NCI-H1694 treated with DMSO at 0.1 percent for 48 hours (cell line): ENCODE results near the gene POLA1.

ENCODE experiments used
- DNase-seq: peaks from one replicate; lab custom pipeline; 2025; lab: John Stamatoyannopoulos, UW

POLA1 gene

DNA sequence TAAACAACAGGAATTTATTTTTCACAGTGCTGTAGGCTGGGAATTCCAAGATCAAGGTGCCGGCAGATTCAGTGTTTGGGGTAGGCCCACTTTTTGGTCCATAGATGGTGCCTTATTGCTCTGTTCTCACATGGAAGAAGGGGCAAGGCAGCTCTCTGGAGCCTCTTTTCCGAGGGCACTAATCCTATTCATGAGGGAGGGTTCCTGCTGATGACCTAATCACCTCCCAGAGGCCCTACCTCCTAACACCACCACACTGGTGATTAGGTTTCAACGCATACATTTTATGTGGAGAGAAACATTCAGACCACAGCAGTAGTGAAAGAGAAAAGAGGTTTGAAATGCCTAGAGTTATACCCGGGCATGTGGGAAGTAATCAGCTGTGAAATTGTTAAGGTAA, 1.4 kb upstream of the POLA1 start:
- no peak for DNase-seq

DNA sequence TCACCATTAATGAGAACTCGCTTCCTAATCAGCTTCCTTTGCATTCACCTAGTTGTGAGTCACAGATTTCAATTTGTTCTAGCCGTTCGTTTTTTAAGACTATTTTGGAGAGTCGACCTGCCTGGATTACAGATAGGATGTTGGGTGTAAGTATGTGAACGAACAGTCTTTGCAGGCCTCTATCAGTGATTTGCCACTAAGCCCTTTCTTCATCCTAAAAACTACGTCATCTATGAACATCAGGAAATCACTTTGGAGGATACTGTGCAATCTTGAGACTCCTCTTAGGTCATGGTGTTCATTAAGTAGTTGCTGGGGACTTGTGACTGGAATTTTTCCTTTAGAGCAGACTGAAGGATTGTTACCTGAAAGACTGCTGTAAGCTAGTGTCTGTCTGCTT, 1.1 kb downstream of the POLA1 start:
- peak; percentile 4 for DNase-seq

DNA sequence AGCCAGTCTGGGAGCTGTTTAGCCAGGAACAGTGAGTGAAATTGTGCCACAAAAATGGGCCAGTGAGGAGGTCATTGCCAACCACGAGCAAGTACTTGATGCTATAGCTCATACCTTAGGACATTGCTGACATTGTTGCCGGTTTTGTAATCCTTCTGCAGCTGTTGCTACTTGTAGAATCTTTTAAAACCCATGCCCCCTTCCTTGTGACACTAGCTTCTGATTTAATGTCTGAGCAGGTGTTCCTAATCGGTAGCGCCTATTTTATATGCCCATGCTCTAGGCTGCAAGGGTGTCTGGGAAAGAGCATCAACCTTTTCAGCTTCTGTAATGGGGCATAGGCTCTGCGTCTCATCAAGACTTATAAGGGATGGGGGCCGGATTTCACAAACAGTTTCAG, 2.6 kb downstream of the POLA1 start:
- DNase-seq: no peak

- no peak for DNase-seq
These were observed 8.9 kb downstream of the POLA1 start for GRCh38 chrX:24702362-24703184.

- DNase-seq: no peak
These were observed 9.4 kb downstream of the POLA1 start for GRCh38 chrX:24703185-24703494.

DNA sequence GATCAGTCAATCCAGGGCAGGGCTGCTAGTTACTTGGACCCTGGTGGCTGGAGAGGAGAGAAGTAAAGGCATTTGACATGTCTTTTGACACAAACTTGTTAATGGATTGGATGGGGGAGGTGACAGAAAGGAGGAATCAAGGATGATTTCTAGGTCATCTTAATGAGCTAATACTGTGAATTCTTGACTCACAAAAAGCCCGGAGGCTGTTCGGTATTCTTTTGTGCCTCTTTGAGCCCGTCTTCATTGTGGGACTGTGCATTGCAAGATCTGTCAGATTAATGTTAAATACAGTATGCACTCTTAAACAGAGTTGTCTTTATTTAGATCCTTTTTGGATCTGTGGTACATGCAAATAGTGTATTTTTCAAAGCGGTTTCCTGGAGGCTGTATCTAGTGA, 25.1 kb downstream of the POLA1 start:
- no peak for DNase-seq

DNA sequence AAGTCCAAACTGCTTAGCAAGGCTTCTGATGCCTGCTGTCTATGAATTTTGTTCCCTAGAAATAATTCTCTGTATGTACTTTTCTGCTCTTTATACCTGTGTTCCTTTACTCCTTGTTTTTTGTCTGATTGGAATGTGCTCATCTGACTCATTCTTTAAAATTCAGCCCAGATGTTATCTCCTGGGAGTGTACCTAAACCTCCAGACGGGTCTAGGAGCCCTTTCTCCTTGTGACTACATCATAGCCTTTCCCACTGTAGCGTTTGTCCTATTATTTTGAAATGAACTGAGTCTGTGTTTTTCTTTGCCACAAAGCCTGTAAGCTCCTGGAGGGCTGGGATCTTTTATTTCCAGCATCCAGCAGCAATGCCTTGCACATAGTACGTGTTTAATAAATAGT, 26.3 kb downstream of the POLA1 start:
- DNase-seq: no peak

GRCh38 chrX:24728530-24728929, 34.8 kb downstream of the POLA1 start:
- no peak for DNase-seq

GRCh38 chrX:24732766-24733500, 39.2 kb downstream of the POLA1 start:
- no peak for DNase-seq

DNA sequence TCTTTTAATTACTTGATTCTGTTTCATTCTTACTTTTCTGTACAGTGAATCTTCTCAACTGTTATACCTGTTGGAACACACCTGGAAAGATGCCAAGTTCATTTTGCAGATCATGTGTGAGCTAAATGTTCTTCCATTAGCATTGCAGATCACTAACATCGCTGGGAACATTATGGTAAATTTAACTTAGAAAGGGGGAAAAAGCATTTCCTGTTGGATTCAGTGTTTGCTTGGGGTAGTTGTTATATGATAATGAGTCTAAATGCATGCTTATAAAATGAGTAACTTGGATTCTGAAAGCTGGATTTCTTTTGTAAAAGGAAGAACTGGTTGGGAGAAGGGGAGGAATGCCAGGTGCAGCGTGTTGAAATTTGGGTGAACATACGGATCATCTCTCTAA, 47.6 kb downstream of the POLA1 start:
- DNase-seq: no peak

DNA sequence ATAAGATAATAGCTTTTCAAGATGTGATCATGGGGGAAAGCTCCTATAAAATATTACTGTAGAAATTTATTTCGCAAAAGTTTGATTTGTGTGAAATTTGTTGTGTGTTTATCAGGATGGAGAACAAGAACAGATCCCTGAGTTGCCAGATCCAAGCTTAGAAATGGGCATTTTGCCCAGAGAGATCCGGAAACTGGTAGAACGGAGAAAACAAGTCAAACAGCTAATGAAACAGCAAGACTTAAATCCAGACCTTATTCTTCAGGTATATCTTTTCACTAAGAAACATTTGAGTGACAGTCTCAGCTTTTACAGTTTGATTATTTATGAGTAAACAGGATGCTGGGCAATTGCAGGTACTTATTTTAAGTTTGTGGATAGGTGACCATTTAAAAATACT, 54.5 kb downstream of the POLA1 start:
- no peak for DNase-seq

- DNase-seq: peak; percentile 38
These were observed 66.1 kb downstream of the POLA1 start for GRCh38 chrX:24759786-24760185.

DNA sequence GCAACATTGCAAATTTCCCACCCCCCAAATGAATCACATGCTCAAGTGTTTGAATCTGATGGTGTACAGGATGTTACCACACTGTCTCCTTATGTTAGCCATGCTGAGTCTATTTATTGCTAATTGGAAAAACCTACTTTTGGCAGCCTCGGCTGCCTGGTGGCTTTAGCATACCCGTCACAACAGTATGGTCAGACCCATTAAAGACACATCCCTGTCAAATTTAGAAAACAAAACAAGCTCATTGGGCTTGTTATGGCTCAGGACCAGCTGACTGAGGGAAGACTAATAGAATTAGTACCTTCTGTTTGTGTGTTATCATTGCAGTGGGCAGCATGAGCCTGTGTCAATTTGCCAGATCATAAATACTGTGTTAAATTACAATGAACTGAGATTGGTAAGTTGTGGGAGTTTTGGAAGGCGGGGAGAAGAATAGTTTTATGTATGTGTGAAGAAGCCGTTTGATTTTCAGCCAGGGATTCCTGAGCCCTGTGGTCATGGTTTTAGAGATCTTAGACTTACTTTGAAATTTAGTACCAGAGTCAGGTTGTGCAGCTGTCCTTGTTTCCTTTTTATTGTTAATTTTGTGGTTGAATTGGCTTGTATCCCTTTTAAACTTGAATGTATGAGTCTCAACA, 66.8 kb downstream of the POLA1 start:
- DNase-seq: peak; percentile 27

DNA sequence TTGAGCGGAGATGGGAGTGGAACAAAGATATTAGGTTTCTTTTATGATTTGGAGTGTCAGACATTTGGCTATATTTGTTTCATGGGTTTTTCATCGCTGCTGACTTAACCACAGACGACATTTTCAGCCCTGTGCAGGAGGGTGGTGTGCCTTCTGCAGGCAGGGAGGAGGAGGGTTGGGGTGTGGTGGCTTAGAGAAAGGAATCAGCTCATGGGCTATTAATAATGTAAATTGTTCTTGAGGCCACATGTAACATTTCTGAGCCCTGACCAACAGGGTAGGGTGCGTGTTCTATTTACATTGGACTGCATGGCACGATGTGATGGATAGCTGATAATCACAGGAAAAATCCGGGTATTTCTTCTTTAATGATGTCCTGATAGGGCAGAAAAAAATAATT, 67.6 kb downstream of the POLA1 start:
- no peak for DNase-seq

GRCh38 chrX:24763989-24764388, 70.3 kb downstream of the POLA1 start:
- no peak for DNase-seq

DNA sequence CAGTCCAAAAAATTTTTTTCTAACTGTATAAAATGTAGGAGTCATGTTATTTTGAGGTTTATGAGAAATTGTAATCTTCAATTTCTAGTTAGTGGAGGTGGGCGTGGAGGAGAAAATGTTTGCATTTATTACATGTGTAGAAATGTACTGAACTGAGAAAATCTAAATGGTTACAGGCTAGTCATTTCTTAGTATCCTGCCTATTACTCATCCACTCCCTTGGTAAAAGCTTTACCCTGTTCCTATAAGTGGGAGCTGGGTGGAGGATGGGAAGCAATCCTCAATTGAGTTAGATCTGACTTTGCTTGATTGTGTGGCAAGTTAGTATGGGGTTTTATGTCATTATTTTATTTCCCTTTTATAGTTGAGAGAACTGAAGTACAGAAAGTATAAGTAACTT, 73.8 kb downstream of the POLA1 start:
- no peak for DNase-seq

GRCh38 chrX:24768556-24768955, 74.8 kb downstream of the POLA1 start:
- no peak for DNase-seq

- no peak for DNase-seq
These were observed 80.9 kb downstream of the POLA1 start for GRCh38 chrX:24774650-24775049.

GRCh38 chrX:24775891-24776290, 82.2 kb downstream of the POLA1 start:
- DNase-seq: no peak

DNA sequence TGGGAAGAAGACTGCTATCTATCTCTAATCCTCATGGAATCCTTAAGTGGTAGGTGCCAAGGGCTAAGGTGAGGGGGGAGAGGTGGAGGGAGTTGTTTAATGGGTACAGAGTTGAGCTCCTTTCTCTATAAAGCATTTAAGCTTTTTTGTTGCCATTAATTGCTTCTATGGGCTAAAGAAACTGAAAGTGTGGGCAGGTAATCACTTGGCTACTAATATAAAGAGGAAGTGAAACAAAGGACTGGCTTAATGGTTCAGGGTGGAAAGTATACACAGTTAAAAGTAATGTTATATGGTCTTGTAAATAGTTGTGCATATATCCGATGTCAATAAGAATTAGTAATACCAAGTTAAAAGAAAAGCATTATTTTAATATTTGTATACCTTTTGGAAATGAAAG, 83.9 kb downstream of the POLA1 start:
- DNase-seq: no peak

DNA sequence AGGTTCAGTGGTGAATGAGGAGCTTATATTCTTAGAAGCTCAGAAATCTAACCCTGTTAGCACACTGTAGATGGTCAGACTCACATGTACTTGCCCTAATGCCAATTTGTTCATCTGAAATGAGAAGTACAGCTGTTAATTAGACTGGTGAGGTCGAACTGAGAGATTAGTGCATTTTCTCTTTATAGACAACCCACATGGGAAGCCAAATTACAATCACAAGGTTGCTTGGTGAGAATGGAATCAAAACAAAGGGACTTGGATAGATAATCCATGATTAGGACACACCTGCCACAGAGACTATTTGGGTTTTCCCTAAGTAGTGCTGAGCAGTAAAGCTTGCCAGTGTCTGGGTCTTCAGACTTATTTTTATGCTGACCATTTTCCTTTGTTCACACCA, 88.3 kb downstream of the POLA1 start:
- no peak for DNase-seq

DNA sequence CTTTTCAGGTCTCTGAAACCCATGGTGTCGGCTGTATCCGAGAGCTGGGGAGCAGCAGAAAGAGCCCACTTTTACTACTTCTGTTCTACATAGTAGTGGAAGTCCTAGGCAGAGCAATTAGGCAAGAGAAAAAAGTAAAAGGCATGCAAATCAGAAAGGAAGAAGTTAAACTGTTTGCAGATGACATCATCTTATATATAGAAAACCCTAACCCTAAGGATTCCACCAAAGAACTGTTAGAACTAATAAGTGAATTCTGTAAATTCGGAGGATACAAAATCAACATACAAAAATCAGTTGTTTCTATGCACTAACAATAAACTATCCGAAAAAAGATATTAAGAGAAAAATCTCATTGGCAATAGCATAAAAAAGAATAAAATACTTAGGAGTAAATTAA, 95.3 kb downstream of the POLA1 start:
- DNase-seq: no peak

GRCh38 chrX:24790166-24790565, 96.4 kb downstream of the POLA1 start:
- no peak for DNase-seq
